Thoracic aorta (tissue), 2 donors: ENCODE measurements around the gene IGSF9B. TPM values are rescaled to one million over a fixed set of nuclear protein-coding genes. Genes with fewer than 3 reads are reported as not detected.
A peak's percentile ranks its signal among the peaks of the same experiment; 100 is the strongest.
"Not testable (repeated sequence)": the region's sequence is repeated elsewhere in the genome, so short reads cannot be mapped to it uniquely, and the experiment has no call there.

Experiments used
- ATAC-seq: fragments of 150-250 bp; one replicate; pipeline ENCODE4 v1.8.0; 2017; ENCODE audit warnings: low read depth; ENCODE audit not compliant: insufficient number of reproducible peaks, low FRiP score
- DNase-seq: peaks from one replicate; pipeline ENCODE4 v3.0.0-alpha.2; 2020; ENCODE audit warnings: low spot score
- H3K27ac ChIP-seq, 2 donors: fragments of 200-600 bp; sonication (generic); 1 replicate in 1 of 2; 2 replicates in 1 of 2; pipeline ENCODE4 v1.5.1; 2016; ENCODE audit warnings: mild to moderate bottlenecking in 2 of 2, moderate library complexity in 2 of 2
- H3K27me3 ChIP-seq: fragments of 200-600 bp; sonication (generic); replicated peaks from 2 replicates; pipeline ENCODE4 v1.6.0; 2016; ENCODE audit warnings: mild to moderate bottlenecking; ENCODE audit not compliant: insufficient read depth
- H3K36me3 ChIP-seq: fragments of 200-600 bp; sonication (generic); one replicate; pipeline ENCODE4 v1.5.1; 2016
- H3K4me1 ChIP-seq, 2 donors: fragments of 200-600 bp; sonication (generic); 1 replicate in 1 of 2; 2 replicates in 1 of 2; pipeline versions ENCODE4 v1.5.1 to v1.6.0; 2016; ENCODE audit warnings: low read depth in 2 of 2, mild to moderate bottlenecking in 1 of 2; ENCODE audit not compliant: control insufficient read depth in 1 of 2
- H3K4me3 ChIP-seq: fragments of 200-600 bp; sonication (generic); 2 replicates; pipeline ENCODE4 v1.5.1; 2016; ENCODE audit warnings: mild to moderate bottlenecking
- H3K9me3 ChIP-seq: fragments of 200-600 bp; sonication (generic); 2 replicates; pipeline ENCODE4 v1.5.1; 2016
- total RNA-seq, 2 donors: library from RNA; depleted of rRNA; stranded (reverse); fragments of >200 nt; gene quantifications; one replicate each; pipeline versions ENCODE4 v1.1.0 to v1.2.3, GENCODE V29; 2016
- TF ChIP-seq, protein P1 (sequence below): fragments of 200-600 bp; sonication (generic); IDR thresholded peaks from one replicate; pipeline ENCODE4 v1.5.1; 2019; ENCODE audit warnings: antibody characterized with exemption

The IGSF9B gene, protein sequence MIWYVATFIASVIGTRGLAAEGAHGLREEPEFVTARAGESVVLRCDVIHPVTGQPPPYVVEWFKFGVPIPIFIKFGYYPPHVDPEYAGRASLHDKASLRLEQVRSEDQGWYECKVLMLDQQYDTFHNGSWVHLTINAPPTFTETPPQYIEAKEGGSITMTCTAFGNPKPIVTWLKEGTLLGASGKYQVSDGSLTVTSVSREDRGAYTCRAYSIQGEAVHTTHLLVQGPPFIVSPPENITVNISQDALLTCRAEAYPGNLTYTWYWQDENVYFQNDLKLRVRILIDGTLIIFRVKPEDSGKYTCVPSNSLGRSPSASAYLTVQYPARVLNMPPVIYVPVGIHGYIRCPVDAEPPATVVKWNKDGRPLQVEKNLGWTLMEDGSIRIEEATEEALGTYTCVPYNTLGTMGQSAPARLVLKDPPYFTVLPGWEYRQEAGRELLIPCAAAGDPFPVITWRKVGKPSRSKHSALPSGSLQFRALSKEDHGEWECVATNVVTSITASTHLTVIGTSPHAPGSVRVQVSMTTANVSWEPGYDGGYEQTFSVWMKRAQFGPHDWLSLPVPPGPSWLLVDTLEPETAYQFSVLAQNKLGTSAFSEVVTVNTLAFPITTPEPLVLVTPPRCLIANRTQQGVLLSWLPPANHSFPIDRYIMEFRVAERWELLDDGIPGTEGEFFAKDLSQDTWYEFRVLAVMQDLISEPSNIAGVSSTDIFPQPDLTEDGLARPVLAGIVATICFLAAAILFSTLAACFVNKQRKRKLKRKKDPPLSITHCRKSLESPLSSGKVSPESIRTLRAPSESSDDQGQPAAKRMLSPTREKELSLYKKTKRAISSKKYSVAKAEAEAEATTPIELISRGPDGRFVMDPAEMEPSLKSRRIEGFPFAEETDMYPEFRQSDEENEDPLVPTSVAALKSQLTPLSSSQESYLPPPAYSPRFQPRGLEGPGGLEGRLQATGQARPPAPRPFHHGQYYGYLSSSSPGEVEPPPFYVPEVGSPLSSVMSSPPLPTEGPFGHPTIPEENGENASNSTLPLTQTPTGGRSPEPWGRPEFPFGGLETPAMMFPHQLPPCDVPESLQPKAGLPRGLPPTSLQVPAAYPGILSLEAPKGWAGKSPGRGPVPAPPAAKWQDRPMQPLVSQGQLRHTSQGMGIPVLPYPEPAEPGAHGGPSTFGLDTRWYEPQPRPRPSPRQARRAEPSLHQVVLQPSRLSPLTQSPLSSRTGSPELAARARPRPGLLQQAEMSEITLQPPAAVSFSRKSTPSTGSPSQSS (N-terminal part only)
- 10 to 100 TPM; 67.1 to 77.2 TPM for total RNA-seq

DNA sequence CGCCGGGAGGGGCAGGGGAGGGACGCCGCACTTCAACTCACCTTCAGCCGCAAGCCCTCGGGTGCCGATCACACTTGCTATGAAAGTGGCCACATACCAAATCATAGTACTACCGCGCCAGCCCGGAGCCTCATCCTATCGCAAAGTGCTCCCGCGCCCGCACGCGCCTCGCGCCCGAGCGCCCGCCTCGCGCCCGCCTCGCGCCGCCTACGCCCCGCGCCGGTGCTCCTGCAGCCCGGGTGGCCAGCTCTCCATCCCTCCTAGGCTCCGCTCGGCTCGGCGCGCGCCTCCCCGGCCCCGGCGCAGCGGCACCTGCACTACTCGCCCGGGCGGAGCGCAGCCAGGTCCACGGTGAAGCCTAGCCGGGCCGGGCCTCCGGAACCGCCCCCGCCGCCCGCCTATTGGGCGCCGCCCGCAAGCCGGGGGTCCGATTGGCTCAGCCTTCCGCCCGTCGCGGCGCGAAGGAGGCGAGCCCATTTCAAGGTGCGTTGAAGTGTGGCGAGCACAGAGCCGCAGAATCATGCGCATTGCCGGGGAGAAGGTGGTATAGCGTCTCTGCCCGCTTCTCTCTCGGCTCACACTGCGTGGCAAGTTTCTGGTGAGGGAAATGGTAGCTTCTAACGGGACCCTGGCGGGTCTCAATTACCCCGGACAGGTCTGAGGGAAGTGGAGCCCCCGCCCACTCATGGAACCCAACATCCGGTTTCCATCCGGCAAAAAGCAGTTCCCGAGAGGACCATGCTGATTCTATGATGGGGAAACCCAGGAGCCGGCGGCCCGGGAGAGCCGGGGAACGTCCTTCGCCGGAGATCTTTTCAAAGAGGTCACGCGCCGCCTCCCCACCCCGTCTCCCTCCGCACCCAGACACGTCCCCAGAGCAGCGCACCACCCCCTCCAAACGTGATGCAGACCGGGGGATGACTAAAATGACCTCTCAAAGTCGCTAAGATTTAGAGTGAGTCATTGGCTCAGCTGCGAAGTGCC is at the start of gene IGSF9B:
IGSF9B (minus strand) TSS at position 319 of the 984 bp plus-strand sequence; CDS start at position 105, 214 bp downstream.
- Histone ChIP-seq H3K9me3 (no peaks in the 10 kb centered on the region), H3K27ac (peak within 1 kb of the TSS; percentile 93 to 94), H3K36me3 (no peaks in the 10 kb centered on the region), H3K27me3 (no peaks in the 10 kb centered on the region), H3K4me3 (peak within 1 kb of the TSS; percentile 81), H3K4me1 (peaks cover 5 to 43% of the 10 kb centered on the region in 2 donors)
- peak; percentile 77 for ATAC-seq
- TF ChIP-seq, protein P1, sequence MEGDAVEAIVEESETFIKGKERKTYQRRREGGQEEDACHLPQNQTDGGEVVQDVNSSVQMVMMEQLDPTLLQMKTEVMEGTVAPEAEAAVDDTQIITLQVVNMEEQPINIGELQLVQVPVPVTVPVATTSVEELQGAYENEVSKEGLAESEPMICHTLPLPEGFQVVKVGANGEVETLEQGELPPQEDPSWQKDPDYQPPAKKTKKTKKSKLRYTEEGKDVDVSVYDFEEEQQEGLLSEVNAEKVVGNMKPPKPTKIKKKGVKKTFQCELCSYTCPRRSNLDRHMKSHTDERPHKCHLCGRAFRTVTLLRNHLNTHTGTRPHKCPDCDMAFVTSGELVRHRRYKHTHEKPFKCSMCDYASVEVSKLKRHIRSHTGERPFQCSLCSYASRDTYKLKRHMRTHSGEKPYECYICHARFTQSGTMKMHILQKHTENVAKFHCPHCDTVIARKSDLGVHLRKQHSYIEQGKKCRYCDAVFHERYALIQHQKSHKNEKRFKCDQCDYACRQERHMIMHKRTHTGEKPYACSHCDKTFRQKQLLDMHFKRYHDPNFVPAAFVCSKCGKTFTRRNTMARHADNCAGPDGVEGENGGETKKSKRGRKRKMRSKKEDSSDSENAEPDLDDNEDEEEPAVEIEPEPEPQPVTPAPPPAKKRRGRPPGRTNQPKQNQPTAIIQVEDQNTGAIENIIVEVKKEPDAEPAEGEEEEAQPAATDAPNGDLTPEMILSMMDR = no peak
- no peak for DNase-seq

DNA sequence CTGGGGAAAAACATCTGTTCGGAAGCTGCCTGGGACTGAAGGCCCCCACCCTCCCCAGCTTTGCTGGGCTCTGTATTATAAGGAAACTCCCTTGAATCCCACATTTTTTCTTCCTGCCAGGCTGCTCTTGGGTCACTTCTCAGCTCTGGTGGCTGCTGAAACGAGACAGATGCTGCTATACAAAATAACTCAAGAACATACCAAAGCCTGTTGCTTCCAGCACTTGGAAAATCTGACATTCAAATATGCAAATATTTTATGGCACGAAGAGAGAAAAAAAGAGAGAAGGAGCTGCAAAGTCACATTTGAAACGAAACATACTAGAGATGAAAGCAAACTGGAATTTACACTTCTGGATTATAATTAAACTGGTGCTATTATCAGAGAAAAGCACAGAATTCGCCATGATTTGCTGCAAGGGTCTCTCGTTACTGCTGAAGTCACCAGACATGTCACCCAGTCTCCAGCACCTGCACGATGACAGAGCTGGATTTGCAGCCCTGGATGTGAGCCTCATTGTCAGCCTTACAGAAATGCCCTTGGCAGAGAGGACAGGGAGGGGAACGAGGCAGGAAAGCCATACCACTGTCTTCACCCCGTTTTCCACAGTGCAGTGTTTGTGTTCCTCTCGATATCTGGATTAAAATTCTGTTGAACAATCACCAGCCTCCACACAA is 47.9 kb upstream of the IGSF9B start:
- H3K4me3 ChIP-seq = no peak overlapping the region
- no peak overlapping the region for H3K27ac ChIP-seq
- TF ChIP-seq, protein P1 = no peak
- H3K27me3 ChIP-seq = no peaks in the 10 kb centered on the region
- H3K36me3 ChIP-seq = no peaks in the 10 kb centered on the region
- H3K4me1 ChIP-seq = peaks cover 0 to 10% of the 10 kb centered on the region in 2 donors
- no peak for DNase-seq
- H3K9me3 ChIP-seq = no peaks in the 10 kb centered on the region
- ATAC-seq = no peak

DNA sequence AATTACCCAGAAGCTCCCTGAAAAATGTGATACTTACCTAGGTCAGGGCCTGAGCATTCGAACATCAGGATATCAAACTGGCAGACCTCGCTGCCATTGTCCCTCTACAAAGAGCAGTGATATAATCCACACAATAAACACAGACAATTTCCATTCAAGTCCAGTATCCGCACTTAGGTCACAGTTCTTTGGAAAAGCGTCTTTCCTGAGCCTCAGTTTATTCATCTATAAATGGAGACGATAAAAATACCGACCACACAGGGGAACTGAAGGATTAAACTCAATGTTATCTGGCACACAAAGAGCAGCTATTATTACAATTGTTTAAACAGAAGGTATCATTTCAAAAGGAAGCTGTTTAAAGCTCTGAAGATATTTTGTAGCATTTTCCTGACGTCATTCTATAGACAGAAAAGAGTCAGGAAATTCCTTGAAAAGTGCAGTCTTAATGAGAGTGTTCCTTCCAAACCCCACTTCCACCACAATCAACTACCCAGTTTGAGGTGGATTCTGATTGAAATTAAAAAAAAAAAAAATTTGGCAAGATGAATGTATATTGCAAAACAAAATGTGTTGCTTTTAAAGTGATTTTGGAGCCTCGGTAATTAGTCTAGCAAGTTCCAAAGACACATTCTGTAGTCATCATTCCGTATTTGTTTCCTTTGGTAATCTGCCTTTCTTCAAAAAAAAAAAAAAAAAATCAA is 47.2 kb upstream of the IGSF9B start:
- no peak overlapping the region for H3K4me3 ChIP-seq
- no peaks in the 10 kb centered on the region for H3K36me3 ChIP-seq
- TF ChIP-seq, protein P1 = no peak
- H3K27ac ChIP-seq = no peak overlapping the region
- H3K9me3 ChIP-seq = no peaks in the 10 kb centered on the region
- H3K4me1 ChIP-seq = peaks cover 0 to 10% of the 10 kb centered on the region in 2 donors
- DNase-seq (no peak), ATAC-seq (no peak)
- no peaks in the 10 kb centered on the region for H3K27me3 ChIP-seq

DNA sequence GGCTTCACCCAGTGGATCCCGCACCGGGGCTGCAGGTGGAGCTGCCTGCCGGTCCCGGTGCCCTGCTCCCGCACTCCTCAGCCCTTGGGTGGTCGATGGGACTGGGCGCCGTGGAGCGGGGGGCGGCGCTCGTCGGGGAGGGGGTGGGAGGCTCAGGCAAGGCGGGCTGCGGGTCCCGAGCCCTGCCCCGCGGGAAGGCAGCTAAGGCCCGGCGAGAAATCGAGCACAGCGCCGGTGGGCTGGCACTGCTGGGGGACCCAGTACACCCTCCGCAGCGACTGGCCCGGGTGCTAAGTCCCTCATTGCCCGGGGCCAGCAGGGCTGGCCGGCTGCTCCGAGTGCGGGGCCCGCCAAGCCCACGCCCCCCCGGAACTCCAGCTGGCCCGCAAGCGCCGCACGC is 46.1 kb upstream of the IGSF9B start:
- not testable (repeated sequence) for H3K9me3 ChIP-seq, ATAC-seq, H3K4me3 ChIP-seq, H3K36me3 ChIP-seq, H3K27ac ChIP-seq, DNase-seq, H3K27me3 ChIP-seq
- peaks cover 0 to 10% of the 10 kb centered on the region in 2 donors for H3K4me1 ChIP-seq

DNA sequence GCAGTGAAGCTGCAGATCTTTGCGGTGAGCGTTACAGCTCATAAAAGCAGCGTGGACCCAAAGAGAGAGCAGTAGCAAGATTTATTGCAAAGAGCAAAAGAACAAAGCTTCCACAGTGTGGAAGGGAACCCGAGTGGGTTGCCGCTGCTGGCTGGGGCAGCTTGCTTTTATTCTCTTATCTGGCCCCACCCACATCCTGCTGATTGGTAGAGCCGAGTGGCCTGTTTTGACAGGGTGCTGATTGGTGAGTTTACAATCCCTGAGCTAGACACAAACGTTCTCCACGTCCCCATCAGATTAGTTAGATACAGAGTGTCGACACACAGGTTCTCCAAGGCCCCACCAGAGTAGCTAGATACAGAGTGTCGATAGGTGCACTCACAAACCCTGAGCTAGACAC is 45.6 kb upstream of the IGSF9B start:
- DNase-seq, H3K4me3 ChIP-seq: not testable (repeated sequence)

More for the DNA sequence above, 45.6 kb upstream of the IGSF9B start:
- H3K9me3 ChIP-seq, H3K36me3 ChIP-seq, ATAC-seq, H3K27me3 ChIP-seq, H3K27ac ChIP-seq: not testable (repeated sequence)
- peaks cover 0 to 10% of the 10 kb centered on the region in 2 donors for H3K4me1 ChIP-seq
